Astrocyte (in vitro differentiated cells and primary cell): Measurements from ENCODE around the gene SYNGR4.

Source experiments
- CTCF ChIP-seq: IDR thresholded peaks from 2 replicates; pipeline ENCODE4 v1.5.1; 2011; ENCODE audit warnings: low read depth, mild to moderate bottlenecking, inconsistent platforms, low read length, moderate library complexity; ENCODE audit not compliant: insufficient read depth
- EZH2 ChIP-seq: IDR thresholded peaks from 2 replicates; pipeline ENCODE4 v1.6.1; 2012; ENCODE audit warnings: mild to moderate bottlenecking, low read length, inconsistent platforms; ENCODE audit not compliant: insufficient read depth

- TF ChIP-seq CTCF (no peak), EZH2 (no peak)
These were observed 712 bp upstream of the SYNGR4 start for GRCh38 chr19:48363500-48363809.
